Hepatocyte (in vitro differentiated cells): Measurements from ENCODE around the gene ZNF548. TPM values are rescaled to one million over a fixed set of nuclear protein-coding genes. Genes with fewer than 3 reads are reported as not detected.

ENCODE experiments used
- DNase-seq: peaks from one replicate; pipeline ENCODE4 v3.0.0-alpha.2; 2016; ENCODE audit warnings: low spot score
- H2AFZ ChIP-seq: fragments of 200-600 bp; sonication (generic); 2 replicates; pipeline ENCODE4 v1.6.0; 2016; ENCODE audit warnings: antibody characterized with exemption, mild to moderate bottlenecking
- H3K27ac ChIP-seq: fragments of 200-600 bp; sonication (generic); 2 replicates; pipeline ENCODE4 v1.5.1; 2016; ENCODE audit warnings: mild to moderate bottlenecking
- H3K27me3 ChIP-seq: fragments of 200-600 bp; sonication (generic); 2 replicates; pipeline ENCODE4 v1.6.1; 2016
- H3K36me3 ChIP-seq: fragments of 200-600 bp; sonication (generic); replicated peaks from 2 replicates; pipeline ENCODE4 v1.5.1; 2016; ENCODE audit warnings: low read depth; ENCODE audit not compliant: insufficient read depth
- H3K4me1 ChIP-seq: fragments of 200-600 bp; sonication (generic); 2 replicates; pipeline ENCODE4 v1.5.1; 2016; ENCODE audit warnings: mild to moderate bottlenecking, moderate library complexity; ENCODE audit not compliant: insufficient read depth
- H3K4me2 ChIP-seq: fragments of 200-600 bp; sonication (generic); 2 replicates; pipeline ENCODE4 v1.6.0; 2016
- H3K4me3 ChIP-seq: fragments of 200-600 bp; sonication (generic); 2 replicates; pipeline ENCODE4 v1.5.1; 2016; ENCODE audit warnings: mild to moderate bottlenecking
- H3K79me2 ChIP-seq: fragments of 200-600 bp; sonication (generic); 2 replicates; pipeline ENCODE4 v1.6.0; 2017; ENCODE audit warnings: mild to moderate bottlenecking
- H3K9me2 ChIP-seq: fragments of 200-600 bp; sonication (generic); replicated peaks from 2 replicates; pipeline ENCODE4 v1.6.0; 2017; ENCODE audit warnings: mild to moderate bottlenecking; ENCODE audit not compliant: insufficient read depth
- H3K9me3 ChIP-seq: fragments of 200-600 bp; sonication (generic); 2 replicates; pipeline ENCODE4 v1.5.1; 2016; ENCODE audit warnings: low read depth, mild to moderate bottlenecking
- H4K20me1 ChIP-seq: fragments of 200-600 bp; sonication (generic); 2 replicates; pipeline ENCODE4 v1.6.0; 2016; ENCODE audit warnings: mild to moderate bottlenecking; ENCODE audit not compliant: insufficient read depth, poor library complexity, severe bottlenecking
- EZH2 ChIP-seq: fragments of 200-600 bp; sonication (generic); IDR thresholded peaks from 2 replicates; pipeline ENCODE4 v1.6.1; 2016; ENCODE audit warnings: antibody characterized with exemption, mild to moderate bottlenecking, borderline replicate concordance
- EZH2phosphoT487 ChIP-seq: fragments of 200-600 bp; sonication (generic); IDR thresholded peaks from one replicate; pipeline ENCODE4 v1.6.1; 2018; ENCODE audit warnings: antibody characterized with exemption, mild to moderate bottlenecking, low read depth, moderate library complexity; ENCODE audit not compliant: unreplicated experiment, severe bottlenecking
- WGBS: methylation state at CpG from one replicate; pipeline ENCODE4 v1.1.6; 2016; ENCODE audit warnings: low lambda C conversion rate; ENCODE audit errors: missing lambda C conversion rate; 5-methylcytosine and 5-hydroxymethylcytosine counted together
- polyA plus RNA-seq: library from polyadenylated mRNA; unstranded; fragments of >200 nt; fragmentation: Nextera tagmentation; extraction: Ambion mirVana; gene quantifications from 2 replicates; pipeline ENCODE4 v1.2.1, GENCODE V29; 2016
- total RNA-seq: library from RNA; depleted of rRNA; stranded (reverse); fragments of >200 nt; gene quantifications from 2 replicates; pipeline ENCODE4 v1.2.3, GENCODE V29; 2014
- TF ChIP-seq, protein P1 (sequence below): fragments of 200-600 bp; sonication (generic); IDR thresholded peaks from 2 replicates; pipeline ENCODE4 v1.5.1; 2016; ENCODE audit warnings: antibody characterized with exemption, mild to moderate bottlenecking; ENCODE audit not compliant: poor library complexity

ZNF548 gene
- total and polyA plus RNA-seq, 2 experiments from 2014 or later, result 9.3 to 26.3 TPM

DNA sequence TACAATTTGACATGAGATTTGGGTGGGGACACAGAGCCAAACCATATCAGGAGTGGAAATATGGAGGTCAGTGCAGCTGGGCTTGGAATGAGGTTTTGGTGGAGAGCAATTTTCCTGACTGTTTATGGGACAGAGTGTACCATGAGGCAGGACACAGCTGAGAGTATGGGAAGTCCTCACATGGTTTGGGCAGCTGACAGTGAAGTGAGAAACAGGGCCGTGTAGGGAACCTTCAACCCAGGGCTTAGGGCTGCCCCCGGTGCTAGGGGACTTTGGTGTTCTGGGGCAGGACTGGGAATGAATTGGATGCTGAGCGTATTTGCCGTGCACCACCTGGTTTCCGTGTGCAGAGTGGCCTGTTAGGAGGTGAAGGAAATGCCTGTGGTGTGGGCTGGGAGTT lies 6.1 kb downstream of the ZNF548 start:
- TF ChIP-seq, protein P1, sequence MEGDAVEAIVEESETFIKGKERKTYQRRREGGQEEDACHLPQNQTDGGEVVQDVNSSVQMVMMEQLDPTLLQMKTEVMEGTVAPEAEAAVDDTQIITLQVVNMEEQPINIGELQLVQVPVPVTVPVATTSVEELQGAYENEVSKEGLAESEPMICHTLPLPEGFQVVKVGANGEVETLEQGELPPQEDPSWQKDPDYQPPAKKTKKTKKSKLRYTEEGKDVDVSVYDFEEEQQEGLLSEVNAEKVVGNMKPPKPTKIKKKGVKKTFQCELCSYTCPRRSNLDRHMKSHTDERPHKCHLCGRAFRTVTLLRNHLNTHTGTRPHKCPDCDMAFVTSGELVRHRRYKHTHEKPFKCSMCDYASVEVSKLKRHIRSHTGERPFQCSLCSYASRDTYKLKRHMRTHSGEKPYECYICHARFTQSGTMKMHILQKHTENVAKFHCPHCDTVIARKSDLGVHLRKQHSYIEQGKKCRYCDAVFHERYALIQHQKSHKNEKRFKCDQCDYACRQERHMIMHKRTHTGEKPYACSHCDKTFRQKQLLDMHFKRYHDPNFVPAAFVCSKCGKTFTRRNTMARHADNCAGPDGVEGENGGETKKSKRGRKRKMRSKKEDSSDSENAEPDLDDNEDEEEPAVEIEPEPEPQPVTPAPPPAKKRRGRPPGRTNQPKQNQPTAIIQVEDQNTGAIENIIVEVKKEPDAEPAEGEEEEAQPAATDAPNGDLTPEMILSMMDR, result no peak
- TF ChIP-seq EZH2 (no peak), EZH2phosphoT487 (no peak)
- Histone ChIP-seq H3K27ac (no peak overlapping the region), H2AFZ (no peak overlapping the region), H3K4me3 (no peak overlapping the region), H3K9me2 (no peaks in the 10 kb centered on the region), H3K79me2 (peaks cover 45% of the 10 kb centered on the region), H3K9me3 (no peaks in the 10 kb centered on the region), H3K27me3 (no peaks in the 10 kb centered on the region), H3K4me2 (no peak overlapping the region), H3K4me1 (peaks cover 8% of the 10 kb centered on the region), H3K36me3 (peaks cover 8% of the 10 kb centered on the region), H4K20me1 (peaks cover 4% of the 10 kb centered on the region)
- DNase-seq, result no peak
- 92% methylated on average over 5 of the region's 5 CpGs for WGBS

DNA sequence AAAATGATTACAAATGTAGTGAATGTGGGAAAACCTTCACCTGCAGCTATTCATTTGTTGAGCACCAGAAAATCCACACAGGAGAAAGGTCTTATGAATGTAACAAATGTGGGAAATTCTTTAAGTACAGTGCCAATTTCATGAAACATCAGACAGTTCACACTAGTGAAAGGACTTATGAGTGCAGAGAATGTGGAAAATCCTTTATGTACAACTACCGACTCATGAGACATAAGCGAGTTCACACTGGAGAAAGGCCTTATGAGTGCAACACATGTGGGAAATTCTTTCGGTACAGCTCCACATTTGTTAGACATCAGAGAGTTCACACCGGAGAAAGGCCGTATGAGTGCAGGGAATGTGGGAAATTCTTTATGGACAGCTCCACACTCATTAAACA lies 9.2 kb downstream of the ZNF548 start:
- no peaks in the 10 kb centered on the region for H3K9me2 ChIP-seq
- no peak overlapping the region for H2AFZ ChIP-seq
- H3K79me2 ChIP-seq, result peaks cover 15% of the 10 kb centered on the region
- no peak overlapping the region for H3K4me3 ChIP-seq
- no peaks in the 10 kb centered on the region for H3K4me1 ChIP-seq
- H3K36me3 ChIP-seq, result peaks cover 8% of the 10 kb centered on the region
- H4K20me1 ChIP-seq, result no peaks in the 10 kb centered on the region
- no peak overlapping the region for H3K27ac ChIP-seq
- no peak overlapping the region for H3K4me2 ChIP-seq
- H3K9me3 ChIP-seq, result no peaks in the 10 kb centered on the region
- no peak for DNase-seq
- no peak for TF ChIP-seq EZH2
- TF ChIP-seq, protein P1, result no peak
- no peak for TF ChIP-seq EZH2phosphoT487
- no peaks in the 10 kb centered on the region for H3K27me3 ChIP-seq
- WGBS, result over 99% methylated on average over 5 of the region's 5 CpGs

DNA sequence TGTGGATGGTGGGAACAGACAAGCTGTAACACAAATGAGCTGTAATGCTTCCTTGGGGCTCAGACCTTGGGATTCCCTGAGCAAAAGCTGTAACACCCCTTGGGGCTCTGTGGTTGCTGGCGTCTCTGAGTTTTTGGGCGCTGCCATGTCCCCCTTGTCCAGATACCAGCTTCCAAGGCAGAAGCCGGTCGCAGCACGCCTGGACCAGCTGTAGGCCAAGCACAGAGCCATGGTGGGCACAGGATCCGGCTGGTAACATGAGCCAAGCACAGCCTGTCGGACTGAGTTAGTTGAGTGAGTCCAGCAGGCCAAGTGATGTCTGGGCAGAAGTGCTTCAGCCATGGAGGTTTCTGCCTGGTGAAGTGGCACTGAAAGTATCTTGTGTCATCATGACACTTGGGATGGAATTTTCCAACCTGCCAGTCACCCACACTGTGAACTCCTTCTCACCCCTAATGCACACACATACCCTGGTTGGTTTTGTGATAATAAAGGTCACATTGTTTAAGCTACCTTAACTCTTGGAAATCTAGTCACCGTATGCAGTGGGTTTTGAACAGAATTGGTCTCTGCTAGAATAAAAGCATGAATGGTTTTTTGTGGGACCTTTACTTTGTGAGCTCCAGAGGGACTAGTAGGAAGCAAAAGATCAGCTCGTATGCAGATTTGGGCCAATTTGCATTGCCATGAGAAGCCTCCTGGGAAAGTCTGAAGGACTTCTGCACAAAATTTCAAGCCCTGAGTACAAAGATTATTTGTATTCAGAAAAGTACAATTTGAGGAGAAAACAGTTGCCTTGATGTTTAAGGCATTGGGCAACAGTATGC lies 14.3 kb downstream of the ZNF548 start:
- no peak overlapping the region for H3K4me3 ChIP-seq
- no peak overlapping the region for H3K4me2 ChIP-seq
- H3K9me2 ChIP-seq, result no peaks in the 10 kb centered on the region
- WGBS, result 93% methylated on average over 9 of the region's 9 CpGs
- H2AFZ ChIP-seq, result no peak overlapping the region
- no peaks in the 10 kb centered on the region for H4K20me1 ChIP-seq
- no peaks in the 10 kb centered on the region for H3K79me2 ChIP-seq
- no peak overlapping the region for H3K27ac ChIP-seq
- TF ChIP-seq EZH2 (no peak), EZH2phosphoT487 (no peak)
- TF ChIP-seq, protein P1, result no peak
- H3K36me3 ChIP-seq, result peaks cover 1% of the 10 kb centered on the region
- DNase-seq, result no peak
- no peaks in the 10 kb centered on the region for H3K4me1 ChIP-seq
- H3K27me3 ChIP-seq, result no peaks in the 10 kb centered on the region
- no peaks in the 10 kb centered on the region for H3K9me3 ChIP-seq
